Camera-type eye (tissue), 1 donor: Measurements from ENCODE around the gene TRIM41. TPM values are rescaled to one million over a fixed set of nuclear protein-coding genes. Genes with fewer than 3 reads are reported as not detected.

Experiments used
- total RNA-seq: library from RNA; depleted of rRNA; stranded (reverse); fragments of >200 nt; gene quantifications from one replicate; pipeline ENCODE4 v1.2.3, GENCODE V29; 2014

TRIM41 gene
- total RNA-seq, result 20.4 TPM

DNA sequence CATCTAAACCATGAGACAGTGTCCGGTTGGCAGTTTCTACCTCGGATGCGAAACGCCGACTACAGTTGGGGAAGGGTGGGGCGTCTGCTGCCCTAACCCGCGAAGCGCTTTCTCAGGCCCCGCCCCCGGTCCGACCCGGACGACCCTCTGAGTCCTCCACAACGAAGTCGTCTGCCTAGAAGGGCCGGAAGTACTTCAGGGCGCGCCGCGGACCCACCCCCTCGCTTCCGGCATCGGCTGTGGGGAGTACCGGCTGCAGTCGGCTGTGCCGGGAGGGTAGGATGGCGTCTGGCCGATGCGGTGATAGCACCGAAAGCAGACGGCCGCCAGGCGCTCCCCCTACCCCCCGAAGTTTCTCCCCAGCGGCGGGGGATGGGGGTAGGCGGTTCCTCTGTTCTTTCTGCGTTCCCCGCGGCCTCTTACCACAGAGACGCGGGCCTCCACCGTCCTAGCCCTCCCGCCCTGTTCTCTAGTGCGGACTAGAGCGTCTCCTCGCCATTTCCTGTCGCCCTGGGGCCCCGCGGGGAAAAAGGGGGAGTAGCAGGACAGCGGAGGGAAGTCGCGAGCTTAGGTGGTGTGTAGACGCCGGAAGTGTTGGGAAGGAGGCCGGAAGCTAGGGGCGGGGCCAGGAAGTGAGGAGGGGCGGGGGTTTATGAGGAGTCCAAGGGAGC is at the start of gene TRIM41:
TRIM41 (plus strand) TSS at position 224 of the 671 bp plus-strand sequence. CDS start 719 bp downstream, outside the sequence.

DNA sequence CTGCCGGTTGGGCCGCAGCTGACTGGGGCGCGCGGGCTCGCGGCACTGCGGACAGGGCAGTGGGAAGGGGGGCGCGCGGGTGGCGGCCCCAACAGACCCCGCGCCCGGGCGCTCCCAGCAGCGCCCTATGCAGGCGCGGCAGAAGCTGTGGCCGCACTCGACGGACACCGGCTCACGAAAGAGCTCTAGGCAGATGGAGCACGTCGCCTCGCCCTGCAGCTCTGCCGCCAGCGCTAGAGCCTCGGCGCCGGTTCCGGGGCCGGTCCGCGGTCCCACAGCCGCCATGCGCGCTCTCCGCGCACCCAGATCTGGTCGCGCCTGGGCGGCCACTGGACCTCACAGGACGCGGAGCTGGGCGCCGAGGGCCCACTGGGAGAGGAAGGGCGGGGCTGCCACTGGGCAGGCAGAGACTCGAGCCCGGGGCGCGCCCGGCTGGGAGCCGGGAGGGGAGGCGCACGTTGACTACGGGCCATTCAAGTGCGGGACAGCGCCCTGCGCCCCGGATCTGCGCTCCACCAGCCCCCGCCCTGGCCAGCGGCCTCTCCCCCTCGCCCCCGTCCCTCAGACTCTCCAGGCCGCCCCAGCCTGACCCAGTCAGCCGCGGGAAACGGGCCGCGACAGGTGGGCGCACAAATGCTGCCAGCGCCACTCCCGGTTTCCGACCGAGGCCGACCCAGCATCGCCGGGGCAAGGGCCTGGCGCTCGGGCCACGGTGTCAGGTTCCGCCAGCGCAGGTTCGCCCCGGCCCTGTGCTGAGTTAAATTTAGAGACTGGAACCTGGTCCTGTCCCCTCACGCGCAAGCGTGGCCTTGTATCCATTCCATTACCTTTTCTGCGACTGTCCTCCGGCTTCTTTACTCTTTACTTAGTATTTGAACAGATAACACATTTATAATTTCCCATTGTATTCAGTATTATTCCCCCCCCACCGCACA is 18.0 kb upstream of the TRIM41 start, which contains the start of gene TRIM7:
TRIM7 (minus strand) TSS at position 371 of the 935 bp plus-strand sequence; CDS start at position 285, 86 bp downstream.

DNA sequence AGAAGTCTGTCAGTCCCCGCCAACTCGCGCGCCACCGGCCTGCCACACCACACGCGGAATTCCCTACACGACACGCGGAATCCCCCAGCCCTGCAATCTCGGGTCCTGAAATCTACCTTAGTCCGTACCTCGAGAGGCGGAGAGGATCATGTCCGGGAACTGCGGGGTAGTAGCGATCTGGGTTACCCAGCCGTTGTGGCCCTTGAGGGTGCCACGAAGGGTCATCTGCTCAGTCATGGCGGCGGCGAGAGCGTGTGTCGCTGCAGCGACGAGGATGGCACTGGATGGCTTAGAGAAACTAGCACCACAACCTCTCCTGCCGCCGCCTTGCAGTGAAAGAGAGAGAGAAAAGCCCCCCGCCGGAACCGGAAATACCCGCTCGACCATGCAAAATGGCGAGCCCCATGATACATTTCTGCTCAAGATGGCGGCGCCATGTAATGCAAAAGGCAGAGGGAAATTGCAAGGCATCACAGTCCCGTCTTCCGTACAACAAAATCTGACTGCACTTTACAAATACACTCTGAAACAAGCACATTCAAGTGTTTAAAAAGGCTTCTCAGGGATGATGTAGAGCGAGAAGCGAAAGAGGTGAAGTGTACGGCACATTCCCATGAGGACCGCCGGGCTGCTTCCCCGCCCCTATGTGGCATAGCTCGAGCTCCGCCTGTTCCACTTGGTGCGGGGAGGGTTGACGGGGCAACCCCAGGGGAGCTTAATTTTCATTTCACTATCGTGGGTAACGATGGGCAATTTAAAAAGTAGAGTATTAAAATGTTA is 20.7 kb downstream of the TRIM41 start, which contains the start of gene RACK1:
RACK1 (minus strand) TSS at position 343 of the 780 bp plus-strand sequence; CDS start at position 237, 106 bp downstream.

DNA sequence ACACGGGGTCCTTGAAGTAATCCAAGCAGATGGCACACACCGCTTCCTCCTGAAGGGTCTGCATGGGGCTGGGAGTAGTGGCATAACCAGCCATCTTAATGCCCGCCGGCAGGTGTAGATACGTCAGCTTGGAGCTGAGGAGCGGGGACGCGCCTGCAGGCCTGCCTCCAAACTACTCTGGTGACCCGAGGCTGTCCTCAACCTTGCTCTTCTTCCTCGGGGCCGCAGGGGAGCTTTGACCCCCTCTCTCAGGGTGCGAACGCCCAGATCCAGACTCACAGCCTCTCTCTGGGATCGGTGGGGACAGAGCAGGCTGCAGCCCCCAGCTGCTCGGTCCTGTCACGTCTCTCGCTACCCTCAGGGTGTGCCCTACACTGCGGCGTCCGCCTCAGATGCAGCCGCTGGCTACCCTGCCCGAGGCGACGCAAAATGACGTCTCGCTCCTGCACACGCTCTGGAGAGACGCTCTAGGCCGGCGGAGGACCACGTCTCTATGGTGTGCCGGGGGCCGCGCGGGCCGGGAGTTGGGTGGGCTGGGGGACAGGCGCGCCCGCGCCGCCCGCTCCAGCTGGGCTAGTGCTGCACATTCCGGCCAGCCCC is 37.7 kb downstream of the TRIM41 start, which contains the start of gene TRIM52:
TRIM52 (minus strand) TSS at position 424 of the 600 bp plus-strand sequence; CDS start at position 94, 330 bp downstream.

Other genes starting within 250 kb of the TRIM41 start
- not detected for gene BTNL3, start 234.4 kb upstream of the TRIM41 start, total RNA-seq
- gene BTNL9, start 183.0 kb upstream of the TRIM41 start, total RNA-seq, result 4.7 TPM
- gene OR2V1, start 92.1 kb upstream of the TRIM41 start, total RNA-seq, result not detected
- not detected for gene OR2V2, start 75.7 kb upstream of the TRIM41 start, total RNA-seq
- gene TRIM7, start 18.1 kb upstream of the TRIM41 start, total RNA-seq, result 1.1 TPM
- gene RACK1, start 20.6 kb downstream of the TRIM41 start, total RNA-seq, result 1,862 TPM
- 26.1 TPM for gene TRIM52, start 37.9 kb downstream of the TRIM41 start, total RNA-seq
- not detected for gene OR4F3, start 144.0 kb downstream of the TRIM41 start, total RNA-seq